ENCODE data around the gene UGDH.

The UGDH gene

DNA sequence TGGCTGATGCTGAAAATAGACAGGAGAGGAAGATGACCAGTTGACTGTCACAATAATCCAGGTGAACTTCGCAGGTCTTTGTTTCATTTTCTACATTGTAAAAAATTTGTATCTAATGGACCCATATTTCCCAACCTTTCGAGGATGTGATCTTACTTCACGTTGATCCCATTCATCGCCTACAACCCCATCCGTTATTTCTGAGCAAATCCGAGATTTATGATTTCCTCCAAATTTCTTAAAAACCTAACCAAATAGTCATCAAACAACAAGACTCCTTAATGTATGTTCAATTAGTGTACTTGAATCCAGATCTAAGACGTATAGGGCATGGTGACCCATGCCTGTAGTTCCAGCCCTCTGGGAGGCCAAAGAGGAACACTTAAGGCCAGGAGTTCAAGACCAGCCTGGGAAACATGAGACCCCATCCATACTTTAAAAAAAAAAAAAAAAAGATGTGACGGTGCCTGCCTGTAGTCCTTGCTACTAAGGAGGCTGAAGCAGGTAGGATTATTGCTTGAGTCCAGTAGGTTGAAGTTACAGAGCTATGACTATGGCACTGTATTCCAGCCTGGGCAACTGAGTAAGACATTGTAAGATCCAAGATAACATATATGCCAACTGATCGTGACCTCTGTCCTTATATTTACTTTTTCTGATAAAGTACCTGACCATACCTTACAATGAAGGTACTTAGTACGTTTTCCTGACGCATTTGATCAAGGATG is 74.2 kb downstream of the UGDH start:
- no peak for DNase-seq (ENCODE audit: low read depth)

DNA sequence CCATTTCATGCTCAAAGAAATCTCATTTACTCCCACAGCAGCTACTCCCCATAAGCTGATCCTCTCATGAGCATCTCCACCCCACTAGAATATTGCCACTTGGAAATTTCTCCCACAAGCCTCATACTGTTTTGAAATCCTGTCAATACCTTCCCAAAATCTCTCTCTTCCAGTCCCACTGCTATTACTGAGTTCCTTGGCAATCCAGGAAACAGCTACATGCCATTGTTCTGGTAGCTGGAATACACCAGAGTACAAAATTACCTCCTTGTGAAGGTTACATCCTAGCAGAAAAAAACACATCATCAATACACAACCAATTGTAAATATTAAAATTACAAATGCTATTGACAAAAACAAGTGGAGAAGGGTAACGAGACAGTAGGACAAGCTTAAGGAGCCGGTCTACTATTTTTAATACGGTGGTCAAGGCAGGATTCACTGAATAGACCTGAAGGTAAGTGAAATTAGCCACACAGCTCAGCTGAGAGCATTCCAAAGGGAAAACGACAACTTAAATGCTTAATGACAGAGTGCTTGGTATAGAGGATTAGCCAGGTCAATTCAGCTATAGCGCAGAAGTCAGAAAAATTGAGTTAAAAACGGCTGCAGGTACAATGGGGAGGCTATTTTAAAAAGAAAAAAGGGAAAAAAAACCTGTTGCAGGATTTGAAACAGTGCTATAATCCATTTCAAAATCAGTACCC is 74.9 kb downstream of the UGDH start:
- DNase-seq (ENCODE audit: low read depth) = no peak

DNA sequence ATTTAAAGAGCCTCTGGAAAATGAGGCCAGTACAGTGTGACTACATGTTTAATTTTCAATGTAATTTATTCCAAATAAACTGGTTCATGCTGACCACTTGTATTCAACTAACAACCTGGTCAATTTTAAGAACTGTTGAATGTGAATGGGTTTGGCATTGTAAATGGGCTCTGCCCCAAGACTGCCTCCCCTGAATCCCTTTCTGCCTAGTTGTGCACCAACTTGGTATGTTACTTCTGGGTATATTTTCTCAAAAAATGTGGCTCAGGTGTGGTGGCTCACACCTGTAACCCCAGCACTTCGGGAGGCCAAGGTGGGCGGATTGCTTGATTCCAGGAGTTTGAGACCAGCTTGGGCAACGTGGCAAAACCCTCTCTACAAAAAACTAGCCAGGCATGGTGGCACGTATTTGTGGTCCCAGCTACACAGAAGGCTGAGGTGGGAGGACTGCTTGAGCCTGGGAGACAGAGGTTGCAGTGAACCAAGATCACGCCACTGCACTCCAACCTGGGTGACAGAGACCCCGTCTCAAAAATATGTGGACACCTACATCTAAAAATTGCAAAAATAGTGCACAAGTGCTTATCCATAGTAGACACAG is 75.7 kb downstream of the UGDH start:
- no peak for DNase-seq (ENCODE audit: low read depth)

DNA sequence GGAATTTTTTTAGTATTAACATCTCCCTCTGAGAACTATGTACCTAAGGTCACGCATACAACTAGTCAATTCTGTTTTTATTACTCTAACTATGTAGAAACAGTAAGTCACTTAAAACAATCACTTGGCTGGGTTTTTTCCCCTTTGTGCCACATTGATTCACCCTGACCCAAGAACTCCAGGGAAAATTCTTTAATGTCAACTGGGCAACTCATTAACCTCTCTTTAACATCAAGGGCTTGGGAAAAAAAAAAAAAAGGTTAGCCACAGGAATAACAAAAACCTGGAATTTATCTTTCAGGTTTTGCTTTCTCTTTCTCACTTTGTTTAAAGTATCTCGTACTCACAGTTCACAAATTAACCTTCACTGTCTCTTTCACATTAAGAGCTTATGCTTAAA is 76.6 kb downstream of the UGDH start:
- DNase-seq (ENCODE audit: low read depth) = no peak

Data from ELR (cell line).